Stimulated activated CD4-positive, alpha-beta T cell treated with anti-CD3 and anti-CD28 coated beads, Interleukin-4, amount 100 ng/mL, for 24 hours (primary cell): ENCODE measurements around the gene HDAC9.

Experiments
- DNase-seq: peaks from one replicate; pipeline ENCODE4 v3.0.0-alpha.2; 2020

HDAC9 gene

GRCh38 chr7:18494821-18495408 lies 634 bp upstream of the HDAC9 start:
- no peak for DNase-seq

- DNase-seq = no peak
These were observed 772 bp downstream of the HDAC9 start for GRCh38 chr7:18496341-18496700.

- no peak for DNase-seq
These were observed 1.5 kb downstream of the HDAC9 start for GRCh38 chr7:18497082-18497481.

- DNase-seq = no peak
These were observed 2.3 kb downstream of the HDAC9 start for GRCh38 chr7:18497800-18498199.

- DNase-seq = no peak
These were observed 2.8 kb downstream of the HDAC9 start for GRCh38 chr7:18498341-18498740.

GRCh38 chr7:18499407-18500177 lies 4.0 kb downstream of the HDAC9 start:
- DNase-seq = no peak

- no peak for DNase-seq
These were observed 7.7 kb downstream of the HDAC9 start for GRCh38 chr7:18503126-18503866.

- DNase-seq = no peak
These were observed 9.4 kb downstream of the HDAC9 start for GRCh38 chr7:18504965-18505364.

- no peak for DNase-seq
These were observed 10.4 kb downstream of the HDAC9 start for GRCh38 chr7:18505870-18506460.

- no peak for DNase-seq
These were observed 13.2 kb downstream of the HDAC9 start for GRCh38 chr7:18508443-18509427.

- DNase-seq = no peak
These were observed 13.9 kb downstream of the HDAC9 start for GRCh38 chr7:18509481-18509880.

GRCh38 chr7:18511351-18512140 lies 16.0 kb downstream of the HDAC9 start:
- DNase-seq = no peak

- no peak for DNase-seq
These were observed 17.8 kb downstream of the HDAC9 start for GRCh38 chr7:18513343-18513742.

GRCh38 chr7:18515067-18515466 lies 19.5 kb downstream of the HDAC9 start:
- no peak for DNase-seq

GRCh38 chr7:18517646-18518045 lies 22.1 kb downstream of the HDAC9 start:
- no peak for DNase-seq

- no peak for DNase-seq
These were observed 23.0 kb downstream of the HDAC9 start for GRCh38 chr7:18518555-18518954.

GRCh38 chr7:18520450-18521235 lies 25.1 kb downstream of the HDAC9 start:
- DNase-seq = no peak

- DNase-seq = no peak
These were observed 25.7 kb downstream of the HDAC9 start for GRCh38 chr7:18521236-18521589.

- DNase-seq = no peak
These were observed 26.5 kb downstream of the HDAC9 start for GRCh38 chr7:18521945-18522566.

GRCh38 chr7:18524248-18524647 lies 28.7 kb downstream of the HDAC9 start:
- DNase-seq = no peak
